Natural killer cell (primary cell): ENCODE results near the gene C20orf144. TPM values are rescaled to one million over a fixed set of nuclear protein-coding genes. Genes with fewer than 3 reads are reported as not detected.
A peak's percentile ranks its signal among the peaks of the same experiment; 100 is the strongest.

ENCODE experiments used
- ATAC-seq, 3 donors: fragments of 150-1000 bp in 2 of 3; fragments of 200-7000 bp in 1 of 3; cut with Tn5 transposase; 1 replicate in 1 of 3; 2 replicates in 2 of 3; pipeline ENCODE4 v1.10.0; 2021; ENCODE audit warnings: mild to moderate bottlenecking in 2 of 3, moderate library complexity in 2 of 3
- DNase-seq, 2 donors: peaks; one replicate each; pipeline versions ENCODE4 v3.0.0 to v3.0.0-alpha.2; 2013 to 2021; ENCODE audit warnings: mixed read lengths in 1 of 2
- H3K27ac ChIP-seq: one replicate; pipeline ENCODE4 v1.5.1; 2013; ENCODE audit warnings: mild to moderate bottlenecking, low read length
- H3K27me3 ChIP-seq: one replicate; pipeline ENCODE4 v1.6.1; 2013; ENCODE audit warnings: low read length; ENCODE audit not compliant: control insufficient read depth, insufficient read depth
- H3K36me3 ChIP-seq: one replicate; pipeline ENCODE4 v1.6.1; 2013; ENCODE audit warnings: low read length; ENCODE audit not compliant: control insufficient read depth, insufficient read depth
- H3K4me1 ChIP-seq: one replicate; pipeline ENCODE4 v1.6.1; 2013; ENCODE audit warnings: low read length; ENCODE audit not compliant: control insufficient read depth, insufficient read depth
- H3K4me3 ChIP-seq: one replicate; pipeline ENCODE4 v1.5.1; 2013; ENCODE audit warnings: low read length
- H3K9me3 ChIP-seq: one replicate; pipeline ENCODE4 v1.6.1; 2013; ENCODE audit warnings: low read length; ENCODE audit not compliant: control insufficient read depth, insufficient read depth
- H3K27ac Mint-ChIP-seq, 2 donors: one replicate each; pipeline ENCODE4 v1.8.0; 2022; ENCODE audit warnings: mild to moderate bottlenecking in 2 of 2, mixed read lengths in 2 of 2, moderate library complexity in 1 of 2
- H3K27me3 Mint-ChIP-seq, 2 donors: one replicate each; pipeline ENCODE4 v1.8.0; 2022; ENCODE audit warnings: low read depth in 2 of 2, mixed read lengths in 2 of 2
- H3K36me3 Mint-ChIP-seq: one replicate; pipeline ENCODE4 v1.8.0; 2022; ENCODE audit warnings: mixed read lengths
- H3K4me1 Mint-ChIP-seq, 2 donors: one replicate each; pipeline ENCODE4 v1.8.0; 2022; ENCODE audit warnings: mixed read lengths in 2 of 2
- H3K4me3 Mint-ChIP-seq: one replicate; pipeline ENCODE4 v1.8.0; 2022; ENCODE audit warnings: mild to moderate bottlenecking, moderate library complexity, mixed read lengths
- H3K9me3 Mint-ChIP-seq, 2 donors: one replicate each; pipeline ENCODE4 v1.8.0; 2022; ENCODE audit warnings: mixed read lengths in 2 of 2
- CTCF ChIP-seq: fragments of 200-600 bp; IDR thresholded peaks from one replicate; pipeline ENCODE4 v1.8.0; 2022; ENCODE audit warnings: antibody characterized with exemption
- WGBS: methylation state at CpG from one replicate; pipeline ENCODE4 v1.1.7; 2013; ENCODE audit warnings: missing lambda C conversion rate; ENCODE audit not compliant: insufficient coverage; 5-methylcytosine and 5-hydroxymethylcytosine counted together
- intact Hi-C: fragments of 100-400 bp; cut with micrococcal nuclease; formaldehyde crosslinking; loops from one replicate; pipeline ENCODE4 v1.14.2; 2022
- total RNA-seq, 4 donors: library from RNA; stranded (reverse); fragments of 120-200 nt in 1 of 4; gene quantifications; one replicate each; pipeline versions ENCODE4 v1.2.3 to v1.2.4, GENCODE V29; 2013 to 2022

Gene C20orf144
- total RNA-seq, 3 donors from 2014 or later (not counting 1 experiment from before 2014, with no cell fraction given): 0.25 to 0.41 (median 0.33) TPM

- Histone ChIP-seq H3K27me3 (no peaks in the 10 kb centered on the region), H3K27ac (peak overlapping the region; percentile 51), H3K4me1 (peaks cover 35% of the 10 kb centered on the region), H3K36me3 (no peaks in the 10 kb centered on the region), H3K4me3 (no peak overlapping the region), H3K9me3 (no peaks in the 10 kb centered on the region)
- Mint-ChIP-seq H3K27me3 (no peaks in the 10 kb centered on the region), H3K36me3 (no peaks in the 10 kb centered on the region), H3K9me3 (no peaks in the 10 kb centered on the region), H3K4me3 (peak overlapping the region; percentile 65), H3K27ac (peak overlapping the region; percentile 74 to 85), H3K4me1 (peaks cover 19 to 21% of the 10 kb centered on the region in 2 donors)
- TF ChIP-seq CTCF: no peak
- intact Hi-C loops: no loop called here
- ATAC-seq: peak; percentile 12 to 55 (median 38)
- DNase-seq: peak; percentile 53 to 68
- WGBS: 6% methylated on average over 2 of the region's 4 CpGs
Observed at GRCh38 chr20:33689973-33690372, 27.8 kb downstream of the C20orf144 start.

- H3K4me1 ChIP-seq: peaks cover 21% of the 10 kb centered on the region
- DNase-seq: no peak
- H3K9me3 ChIP-seq: no peaks in the 10 kb centered on the region
- no peak for ATAC-seq
- Mint-ChIP-seq H3K27me3 (no peaks in the 10 kb centered on the region), H3K36me3 (no peaks in the 10 kb centered on the region), H3K9me3 (no peaks in the 10 kb centered on the region), H3K27ac (no peak overlapping the region), H3K4me1 (peaks cover 8 to 12% of the 10 kb centered on the region in 2 donors), H3K4me3 (no peak overlapping the region)
- no peaks in the 10 kb centered on the region for H3K27me3 ChIP-seq
- H3K36me3 ChIP-seq: no peaks in the 10 kb centered on the region
- 84% methylated on average over 4 of the region's 5 CpGs for WGBS
- no peak overlapping the region for H3K4me3 ChIP-seq
- no peak overlapping the region for H3K27ac ChIP-seq
- intact Hi-C loops: no loop called here
- TF ChIP-seq CTCF: no peak
Observed at GRCh38 chr20:33693289-33693688, 31.2 kb downstream of the C20orf144 start.

- no peaks in the 10 kb centered on the region for H3K9me3 Mint-ChIP-seq
- Histone ChIP-seq H3K27ac (no peak overlapping the region), H3K9me3 (no peaks in the 10 kb centered on the region), H3K4me1 (peaks cover 21% of the 10 kb centered on the region), H3K36me3 (no peaks in the 10 kb centered on the region), H3K27me3 (no peaks in the 10 kb centered on the region), H3K4me3 (no peak overlapping the region)
- H3K4me1 Mint-ChIP-seq: peaks cover 8 to 9% of the 10 kb centered on the region in 2 donors
- no peaks in the 10 kb centered on the region for H3K36me3 Mint-ChIP-seq
- H3K27me3 Mint-ChIP-seq: no peaks in the 10 kb centered on the region
- H3K27ac Mint-ChIP-seq: no peak overlapping the region
- intact Hi-C loops: no loop called here
- ATAC-seq: no peak
- WGBS: 91% methylated on average over 14 of the region's 17 CpGs
- TF ChIP-seq CTCF: no peak
- no peak for DNase-seq
- no peak overlapping the region for H3K4me3 Mint-ChIP-seq
Observed at GRCh38 chr20:33693741-33694638, 31.9 kb downstream of the C20orf144 start.
